ENCODE data around the gene SORL1-AS1.

SORL1-AS1 gene

DNA sequence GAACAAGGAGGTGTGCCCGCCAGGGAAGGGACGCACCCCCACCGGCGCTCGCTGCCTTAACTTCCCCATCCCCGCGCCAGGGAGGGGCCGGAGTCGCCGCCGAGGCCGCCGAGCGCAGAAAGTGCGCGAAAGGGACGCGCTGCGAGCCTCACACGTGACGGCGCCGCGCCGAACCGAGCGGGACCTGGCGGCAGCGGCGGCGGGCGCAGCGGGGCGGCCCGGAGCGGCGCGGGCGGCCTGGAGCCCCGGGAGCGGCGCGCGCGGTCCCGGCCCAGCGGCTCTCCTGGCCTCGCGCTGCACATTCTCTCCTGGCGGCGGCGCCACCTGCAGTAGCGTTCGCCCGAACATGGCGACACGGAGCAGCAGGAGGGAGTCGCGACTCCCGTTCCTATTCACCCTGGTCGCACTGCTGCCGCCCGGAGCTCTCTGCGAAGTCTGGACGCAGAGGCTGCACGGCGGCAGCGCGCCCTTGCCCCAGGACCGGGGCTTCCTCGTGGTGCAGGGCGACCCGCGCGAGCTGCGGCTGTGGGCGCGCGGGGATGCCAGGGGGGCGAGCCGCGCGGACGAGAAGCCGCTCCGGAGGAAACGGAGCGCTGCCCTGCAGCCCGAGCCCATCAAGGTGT, 670 bp downstream of the SORL1-AS1 start, which contains the start of gene SORL1:
TSS of gene SORL1 (plus strand) at position 329 of the 623 bp plus-strand sequence. CDS start at position 347, 18 bp downstream.
- peak in 1 of 3 experiments; percentile 45 for DNase-seq (ENCODE audit: low read depth in 2 of 3, low spot score in 2 of 3)

DNA sequence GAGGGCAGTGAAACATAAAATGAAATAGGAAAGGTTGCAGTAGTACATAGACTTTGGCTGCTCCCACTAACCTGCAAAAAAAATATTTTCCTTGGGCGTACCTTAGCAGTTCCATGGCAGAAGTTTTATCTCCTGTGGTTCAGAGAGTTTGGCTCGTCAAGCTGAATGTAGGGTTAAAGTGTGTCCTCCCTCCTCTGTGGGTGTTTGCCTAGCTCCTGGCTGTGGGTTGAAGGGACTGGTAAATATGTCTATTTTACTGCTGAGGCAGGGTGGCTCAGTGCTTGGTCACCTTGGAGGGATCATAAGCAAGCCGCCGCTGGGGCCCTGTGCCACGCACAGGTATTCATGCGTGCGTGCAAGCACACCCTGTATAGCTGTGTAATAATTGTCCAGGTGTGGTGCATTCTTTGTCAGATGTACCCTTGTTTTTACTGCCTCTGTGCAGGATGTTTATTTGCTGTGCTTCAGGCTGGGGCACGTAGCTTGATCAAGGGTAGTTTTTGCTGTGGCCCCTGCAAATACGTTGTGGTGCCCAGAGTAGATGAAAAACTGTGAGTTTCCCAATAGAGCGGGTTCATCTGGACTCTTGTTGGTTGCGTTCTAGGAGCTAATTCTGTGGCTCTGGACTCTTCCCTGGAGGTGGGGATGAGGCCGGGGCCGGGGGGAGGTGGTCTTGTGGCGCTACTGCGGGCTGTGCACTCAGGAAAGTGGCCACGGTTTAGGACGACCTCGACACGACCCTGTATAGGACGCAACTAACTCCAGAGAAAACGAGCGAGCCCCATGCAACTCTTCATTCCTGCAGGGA, 1.4 kb downstream of the SORL1-AS1 start:
- DNase-seq (ENCODE audit: low read depth in 2 of 3, low spot score in 2 of 3), result no peak

DNA sequence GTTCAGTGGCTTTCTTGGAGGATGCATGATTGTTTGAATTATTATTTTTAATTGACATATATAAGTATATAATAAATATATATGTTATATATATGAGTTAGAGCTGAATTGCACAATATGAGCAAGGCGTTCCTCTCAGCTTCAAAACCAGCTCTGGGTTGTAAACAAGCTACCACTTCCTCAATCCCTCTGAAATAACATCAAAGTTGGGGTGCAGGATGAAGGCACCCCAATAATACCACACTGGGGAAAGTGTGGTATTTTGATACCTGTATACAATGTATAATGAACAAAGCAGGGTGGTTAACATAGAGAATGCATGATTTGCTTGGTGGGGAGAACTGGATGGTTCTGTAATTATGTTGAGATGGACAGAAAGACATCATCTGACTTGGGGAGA, 2.4 kb downstream of the SORL1-AS1 start:
- DNase-seq (ENCODE audit: low read depth in 2 of 3, low spot score in 2 of 3), result no peak

DNA sequence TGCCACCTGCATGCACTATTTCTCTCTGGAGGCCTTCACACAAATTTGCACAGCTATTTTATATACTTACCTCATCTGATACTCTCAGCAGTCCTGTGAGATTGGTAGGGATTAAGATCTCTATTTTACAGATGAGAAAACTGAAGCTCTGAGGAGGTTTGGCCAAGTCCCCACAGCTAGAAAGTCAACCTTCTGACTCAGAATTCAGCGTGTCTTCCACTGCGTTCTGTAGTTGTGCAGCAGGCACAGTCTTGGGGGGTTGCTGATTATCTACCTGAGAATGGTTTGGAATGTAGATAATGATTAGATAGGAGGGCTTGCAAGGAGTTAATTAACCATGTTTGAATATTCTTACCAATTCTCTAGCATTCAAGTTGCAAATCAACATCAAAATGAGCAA, 3.1 kb downstream of the SORL1-AS1 start:
- DNase-seq (ENCODE audit: low read depth in 2 of 3, low spot score in 2 of 3), result no peak

DNA sequence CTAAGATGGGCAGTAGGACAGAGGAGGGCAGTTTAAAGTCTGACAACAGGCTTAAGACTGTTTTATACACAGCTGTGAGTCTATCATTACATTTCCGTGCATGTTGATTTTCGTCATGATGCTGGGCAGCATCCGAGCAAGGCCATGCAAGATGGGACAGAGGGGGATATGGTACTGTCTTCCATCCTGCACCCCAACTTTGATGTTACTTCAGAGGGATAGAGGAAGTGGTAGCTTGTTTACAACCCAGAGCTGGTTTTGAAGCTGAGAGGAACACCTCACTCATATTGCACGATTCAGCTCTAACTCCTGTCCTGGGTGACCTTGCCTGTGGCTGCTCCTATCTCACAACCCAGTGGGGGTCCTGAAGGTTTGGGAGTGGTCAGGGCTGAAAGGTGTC, 3.6 kb downstream of the SORL1-AS1 start:
- DNase-seq (ENCODE audit: low read depth in 2 of 3, low spot score in 2 of 3), result no peak

DNA sequence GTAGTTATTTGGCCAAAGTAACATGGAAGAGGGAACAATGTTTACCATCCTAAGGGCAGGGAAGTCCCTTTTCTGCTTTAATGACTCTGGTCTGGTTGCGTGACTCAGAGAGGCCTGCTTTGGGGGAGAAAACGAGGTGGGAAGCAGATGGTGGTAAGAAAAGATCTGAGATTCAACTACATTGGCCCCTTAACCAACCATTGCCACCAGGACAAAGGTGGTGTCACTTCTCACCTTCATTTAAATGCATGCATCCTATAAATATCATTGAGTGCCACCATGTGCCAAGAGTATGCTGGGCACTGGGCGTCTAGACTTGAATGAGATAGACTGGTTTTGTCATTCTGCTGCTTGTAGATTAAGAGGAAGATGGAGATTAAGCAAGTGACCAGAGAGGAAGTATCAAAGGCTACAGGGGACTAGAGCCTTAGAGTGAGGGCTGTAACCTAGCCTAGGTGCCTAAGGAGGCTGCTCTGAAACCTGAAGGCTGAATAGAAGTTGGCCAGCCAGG, 4.3 kb downstream of the SORL1-AS1 start:
- no peak for DNase-seq (ENCODE audit: low read depth in 2 of 3, low spot score in 2 of 3)

DNA sequence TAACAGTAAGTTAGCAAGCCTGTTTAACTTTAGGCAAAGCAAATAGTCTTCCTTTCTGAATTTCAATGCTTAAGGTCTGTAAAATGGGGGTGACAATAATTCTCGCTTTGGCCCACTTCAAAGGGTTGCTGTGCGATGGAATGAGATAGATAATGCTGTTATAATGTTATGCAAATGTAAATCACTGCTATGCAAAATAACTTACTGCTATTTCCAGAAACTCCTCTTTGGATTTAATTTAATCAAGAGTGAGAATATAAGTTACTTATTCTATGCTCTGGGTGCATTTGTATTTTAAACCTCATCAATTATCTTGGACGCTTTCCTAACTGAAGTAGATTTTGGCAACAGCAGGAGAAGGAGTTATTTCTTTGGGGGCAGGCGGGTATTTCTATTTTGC, 4.8 kb downstream of the SORL1-AS1 start:
- DNase-seq (ENCODE audit: low read depth in 2 of 3, low spot score in 2 of 3), result no peak

DNA sequence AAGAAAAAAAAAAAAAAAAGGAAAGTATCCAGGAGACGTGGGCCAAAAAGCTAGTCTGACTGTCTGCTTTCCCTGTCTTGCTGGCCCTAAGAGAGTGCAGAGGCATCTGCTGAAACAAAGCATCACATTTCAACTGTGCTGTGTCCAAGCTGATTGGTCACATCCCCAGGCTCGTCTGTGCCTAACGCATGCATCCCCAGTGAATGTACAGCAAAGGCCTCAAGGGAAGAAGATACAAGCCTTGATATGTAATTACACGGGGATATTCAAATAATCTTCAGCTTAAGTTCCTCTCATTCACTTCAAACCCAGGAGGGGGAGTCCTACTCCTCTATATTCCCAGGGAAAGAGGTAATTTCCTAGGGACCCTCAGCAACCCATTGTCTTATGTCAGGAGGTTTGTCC, 6.0 kb downstream of the SORL1-AS1 start:
- DNase-seq (ENCODE audit: low read depth in 2 of 3, low spot score in 2 of 3), result no peak

DNA sequence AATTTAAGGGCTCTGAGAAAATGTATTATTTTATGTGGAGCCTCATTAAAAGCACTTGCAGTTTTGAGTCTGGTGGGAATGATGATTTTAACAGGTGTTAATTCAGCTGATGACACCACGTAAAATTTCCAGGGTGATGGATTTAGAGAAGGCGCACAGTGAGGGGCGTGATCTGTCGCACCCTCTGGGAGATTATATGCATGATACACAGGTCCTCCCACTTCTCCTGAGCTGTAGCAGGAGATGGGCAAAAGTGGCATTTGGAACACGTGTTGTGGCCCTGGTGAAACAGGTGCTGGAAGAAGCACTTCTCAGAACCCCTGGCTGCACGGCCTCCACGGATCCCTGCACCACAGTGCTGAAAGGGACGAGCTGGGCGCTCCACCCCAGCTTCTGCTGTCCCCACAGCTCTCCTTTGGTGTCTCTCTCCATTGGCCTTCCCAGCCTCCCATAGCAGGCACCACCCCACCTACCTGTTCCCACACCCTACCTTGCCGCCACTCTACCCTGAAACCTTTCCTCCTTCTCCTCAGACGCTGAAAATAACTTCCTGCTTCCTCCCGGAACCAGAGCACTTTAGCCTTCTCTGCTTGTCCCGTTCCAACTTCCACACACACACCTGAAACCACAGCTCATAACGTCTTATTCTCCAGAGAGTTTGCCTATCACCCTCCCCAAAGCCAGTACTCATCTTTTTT, 7.5 kb downstream of the SORL1-AS1 start:
- DNase-seq (ENCODE audit: low read depth in 2 of 3, low spot score in 2 of 3), result no peak

DNA sequence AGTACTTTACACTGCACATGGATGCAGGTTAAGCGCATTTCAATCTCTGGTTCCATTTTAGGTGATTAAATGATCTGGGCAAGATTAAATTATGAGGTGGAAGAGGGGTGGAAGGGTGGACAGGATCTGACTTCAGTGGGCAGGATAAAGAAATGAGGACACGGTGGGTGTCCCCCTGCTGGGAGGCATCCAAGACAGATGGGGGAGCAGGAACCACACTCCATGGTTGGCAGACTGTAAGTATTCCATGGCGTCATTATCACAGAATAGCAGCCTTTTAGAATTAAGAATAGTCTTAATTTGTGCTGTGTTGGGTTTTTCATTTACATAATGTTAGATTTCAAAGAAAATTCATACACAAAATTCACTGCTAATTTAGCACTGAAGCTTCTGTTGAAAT, 8.2 kb downstream of the SORL1-AS1 start:
- DNase-seq (ENCODE audit: low read depth in 2 of 3, low spot score in 2 of 3), result no peak

DNA sequence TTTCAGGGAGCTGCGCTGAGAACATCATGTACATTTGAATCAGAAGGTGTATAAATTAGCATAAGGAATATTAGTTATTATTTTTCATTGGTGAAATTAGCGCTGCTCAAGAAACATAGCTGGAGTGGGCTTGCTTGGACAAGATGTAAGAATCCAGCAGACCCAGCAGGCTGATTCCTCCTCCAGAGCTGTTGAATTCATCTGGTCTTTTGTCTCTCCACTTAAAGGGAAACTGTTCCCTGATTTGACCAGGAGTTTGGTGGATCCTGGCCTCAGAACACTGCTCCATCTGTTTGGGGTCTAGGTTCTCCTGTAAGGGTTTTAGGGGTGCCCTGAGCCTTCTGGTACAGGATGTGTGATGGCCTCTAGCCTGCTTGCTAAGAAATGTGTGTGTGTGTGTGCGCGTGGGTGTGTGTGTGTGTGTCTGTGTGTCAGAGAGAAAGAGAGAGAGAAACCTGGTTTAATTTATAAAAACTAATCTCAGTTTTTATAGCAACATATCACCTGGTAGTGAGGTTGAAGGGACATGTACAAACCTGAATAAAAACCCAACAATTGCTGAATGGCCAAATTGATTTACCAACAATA, 9.0 kb downstream of the SORL1-AS1 start:
- no peak for DNase-seq (ENCODE audit: low read depth in 2 of 3, low spot score in 2 of 3)

DNA sequence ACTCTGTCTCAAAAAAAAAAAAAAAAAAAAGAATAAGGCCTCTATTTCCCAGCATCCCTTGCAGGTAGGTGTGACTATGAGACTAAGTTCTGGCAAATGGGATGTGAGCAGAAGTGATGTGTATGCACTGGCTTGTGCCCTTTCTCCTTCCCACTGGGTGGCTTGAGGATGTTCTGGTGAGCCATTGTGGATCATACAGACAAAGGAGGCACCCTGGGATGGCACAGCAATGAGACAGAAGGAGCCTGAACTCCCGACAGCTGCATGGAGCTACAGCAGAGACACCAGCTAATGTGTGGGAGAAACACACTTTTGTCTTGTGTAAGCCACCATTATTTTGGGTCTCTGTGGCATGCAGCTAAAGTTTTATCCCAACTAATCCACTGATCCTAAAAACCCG, 11.2 kb downstream of the SORL1-AS1 start:
- no peak for DNase-seq (ENCODE audit: low read depth in 2 of 3, low spot score in 2 of 3)

DNA sequence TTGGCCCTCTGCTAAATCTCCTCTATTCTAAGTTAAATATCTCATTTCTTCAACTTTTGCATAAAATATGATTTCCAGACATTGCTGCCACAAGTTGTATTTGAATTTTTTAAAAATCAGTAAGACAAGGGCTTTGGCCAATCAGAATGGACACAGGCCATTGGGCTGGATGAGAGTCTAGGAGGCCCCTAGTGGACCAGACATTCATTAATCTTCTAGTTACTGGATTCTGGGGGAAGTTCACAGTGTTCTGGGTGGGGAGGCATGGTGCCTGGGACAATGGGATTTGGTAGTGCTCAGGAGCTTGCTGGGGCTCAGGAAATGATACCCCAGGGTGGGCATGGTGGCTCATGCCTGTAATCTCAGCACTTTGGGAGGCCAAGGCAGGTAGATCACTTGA, 13.0 kb downstream of the SORL1-AS1 start:
- DNase-seq (ENCODE audit: low read depth in 2 of 3, low spot score in 2 of 3), result no peak

DNA sequence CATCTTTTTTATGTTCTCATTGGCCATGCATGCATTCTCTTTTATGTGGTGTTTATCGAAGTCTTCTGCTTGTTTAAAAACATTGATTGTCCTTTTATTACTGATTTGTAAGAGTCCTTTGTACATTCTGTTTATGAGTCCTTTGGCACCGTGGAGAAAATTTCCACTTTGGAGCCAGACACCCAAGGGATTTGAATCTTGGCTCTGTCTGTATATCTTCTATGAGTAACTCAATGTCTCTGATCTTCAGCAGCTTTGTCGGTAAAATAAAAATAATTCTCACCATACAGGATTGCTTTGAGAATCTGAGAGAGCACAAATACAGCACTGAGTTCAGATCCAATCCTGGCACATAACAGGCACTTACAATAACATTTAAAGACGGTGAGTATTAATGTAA, 13.4 kb downstream of the SORL1-AS1 start:
- DNase-seq (ENCODE audit: low read depth in 2 of 3, low spot score in 2 of 3), result no peak

DNA sequence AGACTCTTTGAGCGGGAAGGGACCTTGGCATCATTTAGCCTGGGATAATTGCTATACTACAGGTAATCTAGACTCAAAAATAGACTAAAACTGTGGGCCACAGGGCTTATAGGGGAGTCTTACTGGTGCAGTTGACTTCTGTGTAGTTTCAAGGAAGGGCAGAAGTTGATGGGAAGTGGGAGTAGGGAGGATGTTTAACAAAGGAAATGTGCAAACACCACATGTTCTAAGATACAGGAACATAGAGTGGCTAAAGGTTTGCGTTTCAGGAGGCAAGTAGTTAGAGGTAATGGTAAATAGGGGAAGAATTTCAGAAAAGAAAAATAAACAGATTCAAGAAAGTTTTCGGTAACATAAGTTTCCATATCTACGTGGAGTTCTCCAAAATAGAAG, 15.1 kb downstream of the SORL1-AS1 start:
- no peak for DNase-seq (ENCODE audit: low read depth in 2 of 3, low spot score in 2 of 3)

DNA sequence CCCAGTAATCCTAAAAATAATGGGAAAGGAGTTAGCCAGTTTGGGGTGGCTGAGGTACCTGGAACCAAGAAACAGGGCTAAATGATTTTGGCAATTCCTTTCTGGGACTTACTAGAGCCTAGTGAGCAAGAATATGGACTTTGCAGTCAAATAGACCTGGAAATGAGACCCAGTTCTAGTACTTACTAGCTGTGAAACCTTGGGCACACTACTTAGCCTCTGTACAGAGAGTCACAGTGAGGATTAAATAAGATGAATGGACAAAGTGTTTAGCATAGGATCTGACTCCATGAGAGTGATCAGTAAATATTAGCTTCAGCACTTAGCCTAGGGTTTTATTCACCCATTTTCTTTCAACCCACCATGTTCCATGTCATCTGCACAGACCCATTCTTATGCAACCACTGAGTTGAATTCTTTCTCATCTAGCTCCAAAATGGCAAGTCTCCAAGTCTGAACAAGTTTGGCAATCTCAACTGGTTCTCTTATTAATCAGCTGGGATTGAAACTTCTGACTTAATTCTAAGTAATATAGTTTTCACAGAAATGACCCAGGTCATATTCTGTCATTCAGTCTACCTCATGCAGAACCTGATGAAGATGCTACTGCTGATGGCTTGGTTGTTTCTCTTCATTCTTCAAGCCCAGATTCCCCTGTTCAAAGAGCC, 15.6 kb downstream of the SORL1-AS1 start:
- DNase-seq (ENCODE audit: low read depth in 2 of 3, low spot score in 2 of 3), result no peak

DNA sequence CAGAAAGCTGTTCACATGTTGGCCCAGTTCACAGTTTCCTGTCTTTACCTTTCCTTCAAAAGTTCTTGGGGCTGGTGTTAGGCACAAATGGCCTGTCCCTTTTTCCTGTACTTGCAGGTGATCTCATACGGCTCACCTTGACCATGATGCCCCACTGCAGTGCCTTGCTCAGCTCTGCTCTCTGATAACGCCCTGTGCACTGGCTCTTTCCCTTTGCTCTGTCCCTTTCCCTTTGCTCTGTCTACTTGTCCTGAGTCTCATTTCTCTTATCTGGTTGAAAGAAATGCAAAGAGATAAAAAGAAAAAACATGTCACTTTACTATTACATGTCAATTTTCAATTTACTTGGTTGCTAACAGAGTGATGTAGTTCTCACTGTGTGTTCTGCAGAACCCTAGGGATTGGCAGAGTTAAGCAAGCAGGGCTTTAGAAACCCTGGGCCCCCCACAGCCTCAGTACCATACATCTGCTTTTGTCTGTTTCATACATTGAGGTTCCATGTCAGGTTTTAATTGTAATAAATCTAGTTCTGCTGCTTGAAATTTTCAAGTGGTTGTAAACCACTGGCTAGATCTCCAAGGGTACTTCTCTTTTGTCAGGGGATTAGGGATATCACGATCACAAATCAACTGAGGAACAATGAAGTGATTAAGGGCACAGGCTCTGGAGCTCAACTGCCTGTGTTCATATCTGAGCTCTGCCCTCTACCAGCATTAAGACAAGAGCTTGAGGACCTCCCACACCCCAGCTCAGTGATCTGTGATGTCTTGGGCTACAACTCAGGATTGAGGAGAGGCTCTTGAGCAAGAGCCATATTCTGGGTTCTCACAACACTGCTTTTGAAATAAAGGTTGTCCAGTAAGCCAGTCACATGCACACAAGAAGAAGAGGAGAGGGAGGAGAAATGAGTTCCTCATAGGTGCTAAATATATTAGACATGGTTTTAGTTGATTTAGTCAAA, 16.9 kb downstream of the SORL1-AS1 start:
- DNase-seq (ENCODE audit: low read depth in 2 of 3, low spot score in 2 of 3), result no peak

DNA sequence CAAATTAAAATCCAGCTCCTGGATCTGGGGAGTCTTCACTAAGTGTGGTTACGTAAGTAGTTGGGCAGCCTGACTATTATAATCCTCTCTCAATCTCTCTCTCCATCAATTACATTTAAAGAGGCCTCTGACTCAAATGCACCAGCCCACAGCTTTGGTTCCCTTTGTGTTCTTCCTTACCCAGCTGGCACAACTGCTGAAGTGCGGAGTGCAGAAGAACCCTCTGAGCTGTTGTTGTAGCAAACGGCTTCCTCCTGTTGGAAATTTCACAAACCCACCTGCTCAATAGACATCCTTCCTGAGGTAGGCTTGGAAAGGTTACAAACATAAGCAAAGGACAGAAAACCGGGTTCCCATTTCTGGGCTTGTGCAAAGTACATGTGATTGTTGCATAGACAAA, 17.6 kb downstream of the SORL1-AS1 start:
- DNase-seq (ENCODE audit: low read depth in 2 of 3, low spot score in 2 of 3), result no peak

DNA sequence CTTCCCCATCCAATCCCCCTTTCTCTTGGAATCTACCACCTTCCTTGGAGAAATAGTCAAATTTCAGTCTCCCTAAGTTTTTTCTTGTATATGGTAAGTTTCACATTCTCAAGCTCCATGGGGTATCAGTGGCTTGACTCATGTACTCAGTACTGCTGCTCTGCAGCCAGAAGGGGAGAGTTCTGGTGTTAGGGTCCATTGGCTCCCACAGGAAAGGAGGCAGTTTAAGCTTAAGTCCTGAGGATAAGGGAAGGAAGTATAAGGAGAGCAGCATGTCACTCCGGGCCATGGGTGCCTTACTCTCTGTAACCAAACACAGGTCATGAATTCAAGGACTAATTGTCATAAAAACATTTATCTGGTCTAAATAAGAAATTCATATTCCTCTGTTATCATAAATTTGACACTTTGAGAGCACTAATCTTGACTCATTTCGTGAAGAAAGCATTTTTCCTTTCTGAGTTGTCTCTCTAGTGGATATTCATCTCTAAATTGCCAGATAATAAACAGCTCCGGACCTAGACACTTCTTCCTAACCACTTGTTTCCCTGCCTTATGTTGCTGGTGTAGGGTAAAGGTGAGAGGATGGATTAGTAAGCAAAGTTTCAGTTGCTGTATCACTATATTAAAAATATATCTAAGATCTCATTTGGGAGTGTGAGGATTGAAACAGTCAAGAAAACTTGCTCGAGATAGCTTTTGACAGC, 20.8 kb downstream of the SORL1-AS1 start:
- no peak for DNase-seq (ENCODE audit: low read depth in 2 of 3, low spot score in 2 of 3)
